Nephron (organoid): ENCODE results near the gene PSMD12.
"Not testable (repeated sequence)": the region's sequence is repeated elsewhere in the genome, so short reads cannot be mapped to it uniquely, and the experiment has no call there.

Source experiments
- H3K27ac Mint-ChIP-seq, 3 experiments: 2 replicates each; pipeline ENCODE4 v1.8.0; 2020; ENCODE audit warnings: mixed read lengths in 3 of 3, mild to moderate bottlenecking in 2 of 3, moderate library complexity in 1 of 3
- H3K27me3 Mint-ChIP-seq: 2 replicates; pipeline ENCODE4 v1.8.0; 2021; ENCODE audit warnings: low read depth, mild to moderate bottlenecking, moderate library complexity, mixed read lengths
- H3K36me3 Mint-ChIP-seq: 2 replicates; pipeline ENCODE4 v1.8.0; 2020; ENCODE audit warnings: low read depth, mixed read lengths
- H3K4me1 Mint-ChIP-seq: 2 replicates; pipeline ENCODE4 v1.8.0; 2020; ENCODE audit warnings: mixed read lengths
- H3K4me3 Mint-ChIP-seq, 3 experiments: 2 replicates each; pipeline ENCODE4 v1.8.0; 2020; ENCODE audit warnings: mild to moderate bottlenecking in 3 of 3, mixed read lengths in 3 of 3, moderate library complexity in 2 of 3
- H3K9me3 Mint-ChIP-seq: 2 replicates; pipeline ENCODE4 v1.8.0; 2020; ENCODE audit warnings: mixed read lengths
- TF ChIP-seq, protein P1 (sequence below), 3 experiments: fragments of 200-600 bp; sonication (generic); IDR thresholded peaks; one replicate each; pipeline ENCODE4 v1.5.0; 2021; ENCODE audit warnings: antibody characterized with exemption in 3 of 3; ENCODE audit not compliant: unreplicated experiment in 3 of 3

The PSMD12 gene

DNA sequence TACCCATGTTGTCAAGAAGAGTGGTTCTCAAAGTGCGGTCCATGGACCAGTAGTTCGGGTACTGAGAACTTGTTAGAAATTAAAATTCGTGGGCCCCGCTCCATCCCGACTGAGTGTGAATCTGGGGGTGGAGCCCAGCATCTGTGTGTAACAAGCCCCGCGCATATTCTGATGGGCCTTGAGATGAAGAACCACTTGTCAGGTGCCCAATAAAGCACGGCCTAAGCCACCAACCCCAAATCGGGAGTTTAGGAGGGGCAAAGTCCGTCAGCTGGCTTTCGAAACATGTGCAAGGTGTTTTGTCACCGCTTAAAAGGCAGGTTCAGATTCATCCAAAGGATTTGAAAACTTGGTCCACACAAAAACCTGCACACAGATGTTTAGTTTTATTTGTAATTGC is 29.5 kb downstream of the PSMD12 start:
- TF ChIP-seq, protein P1, sequence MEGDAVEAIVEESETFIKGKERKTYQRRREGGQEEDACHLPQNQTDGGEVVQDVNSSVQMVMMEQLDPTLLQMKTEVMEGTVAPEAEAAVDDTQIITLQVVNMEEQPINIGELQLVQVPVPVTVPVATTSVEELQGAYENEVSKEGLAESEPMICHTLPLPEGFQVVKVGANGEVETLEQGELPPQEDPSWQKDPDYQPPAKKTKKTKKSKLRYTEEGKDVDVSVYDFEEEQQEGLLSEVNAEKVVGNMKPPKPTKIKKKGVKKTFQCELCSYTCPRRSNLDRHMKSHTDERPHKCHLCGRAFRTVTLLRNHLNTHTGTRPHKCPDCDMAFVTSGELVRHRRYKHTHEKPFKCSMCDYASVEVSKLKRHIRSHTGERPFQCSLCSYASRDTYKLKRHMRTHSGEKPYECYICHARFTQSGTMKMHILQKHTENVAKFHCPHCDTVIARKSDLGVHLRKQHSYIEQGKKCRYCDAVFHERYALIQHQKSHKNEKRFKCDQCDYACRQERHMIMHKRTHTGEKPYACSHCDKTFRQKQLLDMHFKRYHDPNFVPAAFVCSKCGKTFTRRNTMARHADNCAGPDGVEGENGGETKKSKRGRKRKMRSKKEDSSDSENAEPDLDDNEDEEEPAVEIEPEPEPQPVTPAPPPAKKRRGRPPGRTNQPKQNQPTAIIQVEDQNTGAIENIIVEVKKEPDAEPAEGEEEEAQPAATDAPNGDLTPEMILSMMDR (IDR thresholded peaks at IDR 0.05; ENCODE audit: unreplicated experiment in 3 of 3) = no peak
- Mint-ChIP-seq H3K36me3 (peaks cover 33% of the 10 kb centered on the region), H3K4me3 (no peak overlapping the region), H3K27me3 (no peaks in the 10 kb centered on the region), H3K4me1 (no peaks in the 10 kb centered on the region), H3K9me3 (no peaks in the 10 kb centered on the region), H3K27ac (no peak overlapping the region)

DNA sequence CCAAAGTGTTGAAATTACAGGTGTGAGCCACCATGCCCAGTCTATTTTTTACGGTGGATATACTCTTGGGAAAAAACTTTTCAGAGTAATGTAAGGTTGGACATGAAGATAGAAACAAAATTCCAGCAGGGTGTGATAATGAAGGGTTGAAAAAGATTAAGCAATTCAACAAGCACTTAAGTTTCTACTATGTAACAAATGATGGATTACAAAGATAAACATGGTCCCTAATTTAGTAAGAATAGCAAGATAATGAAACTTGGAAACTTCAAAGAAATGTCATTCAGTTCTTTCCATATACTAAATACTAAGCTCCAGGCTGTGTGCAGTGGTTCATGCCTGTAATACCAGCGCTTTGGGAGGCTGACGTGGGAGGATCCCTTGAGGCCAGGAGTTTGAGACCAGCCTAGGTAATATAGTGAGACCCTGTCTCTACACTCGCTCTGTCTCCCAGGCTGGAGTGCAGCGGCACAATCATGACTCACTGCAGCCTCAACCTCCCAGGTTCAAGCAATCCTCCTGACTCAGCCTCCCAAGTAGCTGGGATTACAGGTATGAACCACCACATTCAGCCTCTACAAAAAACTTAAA is 31.0 kb downstream of the PSMD12 start:
- no peaks in the 10 kb centered on the region for H3K9me3 Mint-ChIP-seq
- peaks cover 20% of the 10 kb centered on the region for H3K36me3 Mint-ChIP-seq
- no peak overlapping the region for H3K4me3 Mint-ChIP-seq
- H3K27ac Mint-ChIP-seq = no peak overlapping the region
- TF ChIP-seq, protein P1 (IDR thresholded peaks at IDR 0.05; ENCODE audit: unreplicated experiment in 3 of 3) = no peak
- H3K4me1 Mint-ChIP-seq = no peaks in the 10 kb centered on the region
- H3K27me3 Mint-ChIP-seq = no peaks in the 10 kb centered on the region

DNA sequence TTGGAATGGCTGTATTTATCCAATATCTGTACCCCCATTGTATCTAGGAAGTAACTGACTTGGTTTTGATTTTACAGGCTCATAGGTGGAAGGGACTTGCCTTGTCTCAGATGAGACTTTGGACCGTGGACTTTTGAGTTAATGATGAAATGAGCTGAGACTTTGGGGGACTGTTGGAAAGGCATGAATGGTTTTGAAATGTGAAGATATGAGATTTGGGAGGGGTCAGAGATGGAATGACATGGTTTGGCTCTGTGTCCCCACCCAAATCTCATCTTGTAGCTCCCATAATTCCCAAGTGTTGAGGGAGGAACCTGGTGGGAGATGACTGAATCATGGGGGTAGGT is 34.2 kb downstream of the PSMD12 start:
- H3K4me1 Mint-ChIP-seq, H3K4me3 Mint-ChIP-seq, H3K9me3 Mint-ChIP-seq, H3K27me3 Mint-ChIP-seq, H3K36me3 Mint-ChIP-seq, H3K27ac Mint-ChIP-seq: not testable (repeated sequence)

DNA sequence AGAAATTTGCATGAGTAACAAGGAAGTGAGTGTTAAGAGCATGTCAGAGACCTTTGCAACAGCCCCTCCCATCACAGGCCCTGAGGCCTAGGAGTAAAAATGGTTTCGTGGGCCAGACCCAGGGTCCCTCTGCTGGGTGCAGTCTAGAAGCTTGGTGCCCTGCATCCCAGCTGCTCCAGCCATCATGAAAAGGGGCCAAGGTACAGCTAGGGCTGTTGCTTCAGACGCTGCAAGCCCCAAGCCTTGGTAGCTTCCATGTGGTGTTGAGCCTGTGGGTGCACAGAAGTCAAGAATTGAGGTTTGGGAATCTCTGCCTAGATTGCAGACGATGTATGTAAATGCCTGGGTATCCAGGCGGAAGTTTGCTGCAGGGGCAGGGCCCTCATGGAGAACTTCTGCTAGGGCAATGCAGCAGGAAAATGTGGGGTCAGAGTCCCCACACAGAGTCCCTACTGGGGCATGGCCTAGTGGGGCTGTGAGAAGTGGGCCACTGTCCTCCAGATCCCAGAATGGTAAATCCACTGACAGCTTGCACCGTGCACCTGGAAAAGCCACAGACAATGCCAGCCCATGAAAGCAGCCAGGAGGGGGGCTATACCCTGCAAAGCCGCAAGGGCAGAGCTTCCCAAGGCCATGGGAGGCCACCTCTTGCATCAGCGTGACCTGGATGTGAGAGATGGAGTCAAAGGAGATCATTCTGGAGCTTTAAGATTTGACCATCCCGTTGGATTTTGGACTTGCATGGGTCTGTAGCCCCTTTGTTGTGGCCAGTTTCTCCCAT is 34.8 kb downstream of the PSMD12 start:
- H3K9me3 Mint-ChIP-seq, H3K27ac Mint-ChIP-seq, H3K4me3 Mint-ChIP-seq, H3K27me3 Mint-ChIP-seq, H3K36me3 Mint-ChIP-seq, H3K4me1 Mint-ChIP-seq: not testable (repeated sequence)

DNA sequence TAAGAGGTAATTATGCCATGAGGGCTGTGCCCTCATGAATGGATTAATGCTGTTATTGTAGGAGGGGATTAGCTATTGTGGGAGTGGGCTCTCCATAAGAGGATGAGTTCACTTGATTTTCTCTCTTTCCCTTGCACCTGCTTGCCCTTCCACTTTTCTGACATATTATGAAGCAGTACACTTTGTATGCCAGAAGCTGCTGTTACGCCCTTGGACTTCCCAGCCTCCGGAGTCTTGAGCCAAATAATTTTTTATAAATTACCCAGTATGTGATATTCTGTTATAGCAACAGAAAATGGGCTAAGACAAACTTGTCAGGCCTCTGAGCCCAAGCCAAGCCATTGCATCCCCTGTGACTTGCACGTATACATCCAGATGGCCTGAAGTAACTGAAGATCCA is 38.4 kb downstream of the PSMD12 start:
- Mint-ChIP-seq H3K27me3 (peaks cover 8% of the 10 kb centered on the region), H3K4me3 (no peak overlapping the region), H3K27ac (no peak overlapping the region), H3K4me1 (no peaks in the 10 kb centered on the region), H3K36me3 (no peaks in the 10 kb centered on the region), H3K9me3 (peaks cover 5% of the 10 kb centered on the region)
- TF ChIP-seq, protein P1 (IDR thresholded peaks at IDR 0.05; ENCODE audit: unreplicated experiment in 3 of 3) = no peak

DNA sequence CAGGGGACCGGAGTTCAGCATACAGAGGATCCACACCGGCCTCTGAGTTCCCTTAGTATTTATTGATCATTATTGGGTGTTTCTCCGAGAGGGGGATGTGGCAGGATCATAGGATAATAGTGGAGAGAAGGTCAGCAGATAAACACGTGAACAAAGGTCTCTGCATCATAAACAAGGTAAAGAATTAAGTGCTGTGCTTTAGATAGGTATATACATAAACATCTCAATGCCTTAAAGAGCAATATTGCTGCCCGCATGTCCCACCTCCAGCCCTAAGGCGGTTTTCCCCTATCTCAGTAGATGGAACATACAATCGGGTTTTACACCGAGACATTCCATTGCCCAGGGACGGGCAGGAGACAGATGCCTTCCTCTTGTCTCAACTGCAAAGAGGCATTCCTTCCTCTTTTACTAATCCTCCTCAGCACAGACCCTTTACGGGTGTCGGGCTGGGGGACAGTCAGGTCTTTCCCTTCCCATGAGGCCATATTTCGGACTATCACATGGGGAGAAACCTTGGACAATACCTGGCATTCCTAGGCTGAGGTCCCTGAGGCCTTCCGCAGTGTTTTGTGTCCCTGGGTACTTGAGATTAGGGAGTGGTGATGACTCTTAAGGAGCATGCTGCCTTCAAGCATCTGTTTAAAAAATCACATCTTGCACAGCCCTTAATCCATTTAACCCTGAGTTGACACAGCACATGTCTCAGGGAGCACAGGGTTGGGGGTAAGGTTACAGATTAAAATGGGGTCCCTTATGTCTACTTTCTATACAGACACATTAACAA is 39.2 kb downstream of the PSMD12 start:
- H3K27ac Mint-ChIP-seq, H3K4me3 Mint-ChIP-seq: not testable (repeated sequence)

DNA sequence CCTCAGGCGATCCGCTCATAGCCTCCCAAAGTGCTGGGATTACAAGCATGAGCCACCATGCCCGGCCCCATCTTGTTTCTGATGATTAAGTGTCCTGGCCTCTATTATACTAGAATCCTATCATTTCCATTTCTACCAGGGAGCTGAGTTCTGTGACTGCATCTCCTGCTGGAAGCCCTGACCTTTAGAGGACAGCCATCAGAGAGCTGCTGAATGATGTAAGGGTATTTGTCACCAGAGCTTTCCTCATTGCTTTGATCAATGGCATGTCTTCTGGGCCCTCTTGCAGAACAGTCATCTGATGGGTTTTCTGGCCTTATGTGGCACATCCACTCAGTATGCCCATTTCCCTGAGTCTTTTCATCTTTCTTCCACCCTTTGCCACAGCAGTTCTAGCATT is 39.9 kb downstream of the PSMD12 start:
- H3K4me3 Mint-ChIP-seq = no peak overlapping the region
- peaks cover 5% of the 10 kb centered on the region for H3K9me3 Mint-ChIP-seq
- no peaks in the 10 kb centered on the region for H3K4me1 Mint-ChIP-seq
- H3K27me3 Mint-ChIP-seq = peaks cover 8% of the 10 kb centered on the region
- H3K27ac Mint-ChIP-seq = no peak overlapping the region
- no peaks in the 10 kb centered on the region for H3K36me3 Mint-ChIP-seq
- TF ChIP-seq, protein P1 (IDR thresholded peaks at IDR 0.05; ENCODE audit: unreplicated experiment in 3 of 3) = no peak

More for the DNA sequence above, 39.2 kb downstream of the PSMD12 start:
- not testable (repeated sequence) for H3K4me1 Mint-ChIP-seq, H3K9me3 Mint-ChIP-seq, H3K36me3 Mint-ChIP-seq, H3K27me3 Mint-ChIP-seq
